ENCODE measurements around the gene ZEB1.

ZEB1 gene

GRCh38 chr10:31483546-31483945 is 164.5 kb downstream of the ZEB1 start:
- TF ChIP-seq CTCF (IDR thresholded peaks at IDR 0.05; ENCODE audit: borderline replicate concordance, insufficient read depth, low read depth, low read length): no peak
- no peak overlapping the region for H3K4me3 ChIP-seq (ENCODE audit: low read depth, low read length)

DNA sequence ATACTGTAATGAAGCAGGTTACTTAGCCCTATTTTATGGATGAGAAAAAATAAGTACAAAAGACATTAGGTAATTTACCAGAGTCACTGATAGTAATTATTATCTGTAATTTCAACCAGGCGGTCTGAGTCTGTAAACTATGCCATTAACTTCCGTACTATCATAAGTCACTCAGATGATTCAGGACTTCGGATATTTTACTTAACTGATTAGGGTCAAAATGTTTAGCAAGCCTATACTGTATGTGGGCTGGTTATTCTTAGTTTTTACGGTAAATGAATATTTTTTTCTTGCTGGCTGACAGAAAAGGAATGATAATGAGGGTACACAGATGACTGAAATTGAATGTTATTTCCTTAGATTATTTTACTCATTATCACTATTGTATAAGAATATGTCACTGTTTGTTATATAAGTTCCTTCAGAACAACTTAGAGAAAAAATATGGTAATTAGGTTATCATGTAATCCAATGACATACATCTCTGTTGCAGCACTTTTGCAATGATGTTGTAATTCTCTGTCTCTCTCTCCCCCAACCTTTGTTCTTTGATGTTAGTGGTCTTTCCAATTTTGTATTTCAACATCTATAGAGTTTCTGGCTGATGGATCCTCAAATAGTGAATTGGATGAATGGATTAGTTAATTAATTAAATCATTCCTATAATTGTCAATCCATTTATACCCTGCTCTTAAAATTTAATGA is 165.6 kb downstream of the ZEB1 start:
- H3K4me3 ChIP-seq (ENCODE audit: low read depth, low read length): no peak overlapping the region
- no peak for TF ChIP-seq CTCF (IDR thresholded peaks at IDR 0.05; ENCODE audit: borderline replicate concordance, insufficient read depth, low read depth, low read length)

DNA sequence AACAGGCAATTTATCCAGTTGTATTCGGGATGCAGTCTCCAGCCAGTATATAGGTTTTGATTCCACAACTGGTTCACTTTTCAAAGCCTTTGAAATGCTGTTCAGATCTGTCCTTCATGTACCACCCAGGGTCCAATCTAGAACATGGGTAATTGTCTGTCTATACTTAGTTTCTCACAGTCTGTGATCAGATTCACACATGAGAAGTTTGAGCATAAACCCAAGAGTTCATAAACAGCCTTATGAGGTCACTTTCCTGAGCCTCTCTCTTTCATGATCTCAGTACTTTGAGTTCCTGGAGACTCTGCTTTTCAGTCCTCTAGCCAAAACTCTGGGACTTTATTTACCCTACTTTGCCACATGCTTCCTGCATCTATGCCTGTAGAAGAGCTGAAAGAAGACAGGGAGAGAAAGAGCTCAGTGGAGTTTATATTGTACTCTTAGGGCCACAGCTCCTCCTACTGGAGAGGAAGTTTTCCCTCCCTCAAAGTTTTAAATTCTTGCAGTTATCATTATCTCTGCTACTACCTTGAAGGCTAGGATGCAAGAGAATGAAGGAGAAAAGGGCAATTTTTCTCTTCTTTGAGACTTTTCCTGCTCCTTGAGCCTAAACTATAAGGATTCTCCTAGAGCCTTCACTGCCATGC is 172.0 kb downstream of the ZEB1 start:
- H3K4me3 ChIP-seq (ENCODE audit: low read depth, low read length): no peak overlapping the region
- TF ChIP-seq CTCF (IDR thresholded peaks at IDR 0.05; ENCODE audit: borderline replicate concordance, insufficient read depth, low read depth, low read length): peak; percentile 56; the same call in 1 of the 2 replicates

GRCh38 chr10:31507427-31507826 is 188.4 kb downstream of the ZEB1 start:
- TF ChIP-seq CTCF (IDR thresholded peaks at IDR 0.05; ENCODE audit: borderline replicate concordance, insufficient read depth, low read depth, low read length): no peak
- no peak overlapping the region for H3K4me3 ChIP-seq (ENCODE audit: low read depth, low read length)

DNA sequence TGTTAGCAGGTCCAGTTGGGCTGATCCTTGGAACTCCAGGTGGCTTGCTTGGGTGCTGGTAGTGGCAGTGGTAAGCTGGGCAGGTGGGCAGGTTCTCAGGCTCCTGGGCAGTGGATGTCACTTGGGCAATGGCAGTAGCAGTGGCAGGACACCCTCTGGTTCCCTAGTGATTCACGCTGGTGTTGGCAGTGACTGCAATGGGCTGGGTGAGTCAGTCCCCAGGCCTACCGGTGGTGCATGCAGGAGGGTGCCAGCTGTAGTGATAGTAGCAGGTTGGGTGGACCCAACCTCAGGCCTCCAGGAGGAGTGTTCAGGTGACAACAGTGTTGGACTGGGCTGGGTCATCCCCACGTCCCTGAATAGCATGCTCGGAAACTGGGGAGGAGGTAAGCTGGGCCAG is 189.2 kb downstream of the ZEB1 start:
- no peak for TF ChIP-seq CTCF (IDR thresholded peaks at IDR 0.05; ENCODE audit: borderline replicate concordance, insufficient read depth, low read depth, low read length)
- no peak overlapping the region for H3K4me3 ChIP-seq (ENCODE audit: low read depth, low read length)

DNA sequence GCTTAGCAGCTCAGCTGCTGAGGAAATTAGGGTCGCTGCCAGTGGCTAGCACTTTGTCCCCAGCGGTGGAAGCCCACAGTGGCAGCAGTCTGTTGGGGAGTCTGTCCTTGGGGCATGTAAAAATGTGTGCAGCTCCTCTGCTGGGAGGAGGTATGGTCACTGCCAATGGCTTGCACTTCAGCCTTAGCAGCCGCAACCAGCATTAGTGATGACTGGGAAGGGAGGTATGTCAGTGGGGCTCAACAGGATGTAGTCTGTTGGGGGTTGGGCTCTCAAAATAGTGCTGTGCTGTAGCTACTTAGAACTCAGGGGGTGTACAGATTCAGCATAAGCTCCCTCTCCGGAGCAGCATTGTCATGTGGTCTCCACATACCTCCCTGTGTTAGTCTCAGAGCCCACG is 189.9 kb downstream of the ZEB1 start:
- no peak for TF ChIP-seq CTCF (IDR thresholded peaks at IDR 0.05; ENCODE audit: borderline replicate concordance, insufficient read depth, low read depth, low read length)
- no peak overlapping the region for H3K4me3 ChIP-seq (ENCODE audit: low read depth, low read length)

GRCh38 chr10:31509989-31510388 is 191.0 kb downstream of the ZEB1 start:
- no peak overlapping the region for H3K4me3 ChIP-seq (ENCODE audit: low read depth, low read length)
- TF ChIP-seq CTCF (IDR thresholded peaks at IDR 0.05; ENCODE audit: borderline replicate concordance, insufficient read depth, low read depth, low read length): no peak

All from GM12875 (cell line).